ENCODE measurements around the gene SPEF1. TPM values are rescaled to one million over a fixed set of nuclear protein-coding genes. Genes with fewer than 3 reads are reported as not detected.

The SPEF1 gene
- total RNA-seq, 1 donor from 2014 or later: not detected

DNA sequence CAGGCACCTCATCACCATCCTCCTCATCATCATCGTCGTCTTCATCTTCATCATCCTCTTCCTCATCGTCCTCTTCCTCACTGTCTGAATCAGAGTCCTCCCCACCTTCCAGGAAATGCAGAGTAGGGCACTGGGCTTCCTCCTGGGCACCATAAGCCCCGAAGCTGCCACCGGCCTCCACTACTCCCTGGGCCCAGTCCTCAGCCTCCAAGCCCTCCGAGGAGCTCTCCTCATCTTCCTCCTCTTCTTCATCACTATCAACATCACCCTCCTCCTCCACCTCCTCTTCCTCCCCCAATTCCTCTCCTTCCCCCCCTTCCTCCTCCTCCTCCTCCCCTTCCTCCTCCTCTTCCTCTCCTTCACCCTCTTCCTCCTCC is 3.6 kb upstream of the SPEF1 start:
- H3K36me3 Mint-ChIP-seq (ENCODE audit: unreplicated experiment): peaks cover 2% of the 10 kb centered on the region
- TF ChIP-seq, protein P1, sequence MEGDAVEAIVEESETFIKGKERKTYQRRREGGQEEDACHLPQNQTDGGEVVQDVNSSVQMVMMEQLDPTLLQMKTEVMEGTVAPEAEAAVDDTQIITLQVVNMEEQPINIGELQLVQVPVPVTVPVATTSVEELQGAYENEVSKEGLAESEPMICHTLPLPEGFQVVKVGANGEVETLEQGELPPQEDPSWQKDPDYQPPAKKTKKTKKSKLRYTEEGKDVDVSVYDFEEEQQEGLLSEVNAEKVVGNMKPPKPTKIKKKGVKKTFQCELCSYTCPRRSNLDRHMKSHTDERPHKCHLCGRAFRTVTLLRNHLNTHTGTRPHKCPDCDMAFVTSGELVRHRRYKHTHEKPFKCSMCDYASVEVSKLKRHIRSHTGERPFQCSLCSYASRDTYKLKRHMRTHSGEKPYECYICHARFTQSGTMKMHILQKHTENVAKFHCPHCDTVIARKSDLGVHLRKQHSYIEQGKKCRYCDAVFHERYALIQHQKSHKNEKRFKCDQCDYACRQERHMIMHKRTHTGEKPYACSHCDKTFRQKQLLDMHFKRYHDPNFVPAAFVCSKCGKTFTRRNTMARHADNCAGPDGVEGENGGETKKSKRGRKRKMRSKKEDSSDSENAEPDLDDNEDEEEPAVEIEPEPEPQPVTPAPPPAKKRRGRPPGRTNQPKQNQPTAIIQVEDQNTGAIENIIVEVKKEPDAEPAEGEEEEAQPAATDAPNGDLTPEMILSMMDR (IDR thresholded peaks at IDR 0.05): no peak
- no peaks in the 10 kb centered on the region for H3K9me3 Mint-ChIP-seq (ENCODE audit: unreplicated experiment)
- DNase-seq (ENCODE audit: extremely low spot score, unreplicated experiment): no peak
- H3K4me3 Mint-ChIP-seq (ENCODE audit: unreplicated experiment): peak overlapping the region; percentile 57
- peaks cover 43% of the 10 kb centered on the region for H3K4me1 Mint-ChIP-seq (ENCODE audit: unreplicated experiment)
- H3K27ac Mint-ChIP-seq (ENCODE audit: unreplicated experiment): peak overlapping the region; percentile 38
- no peaks in the 10 kb centered on the region for H3K27me3 Mint-ChIP-seq (ENCODE audit: unreplicated experiment)

DNA sequence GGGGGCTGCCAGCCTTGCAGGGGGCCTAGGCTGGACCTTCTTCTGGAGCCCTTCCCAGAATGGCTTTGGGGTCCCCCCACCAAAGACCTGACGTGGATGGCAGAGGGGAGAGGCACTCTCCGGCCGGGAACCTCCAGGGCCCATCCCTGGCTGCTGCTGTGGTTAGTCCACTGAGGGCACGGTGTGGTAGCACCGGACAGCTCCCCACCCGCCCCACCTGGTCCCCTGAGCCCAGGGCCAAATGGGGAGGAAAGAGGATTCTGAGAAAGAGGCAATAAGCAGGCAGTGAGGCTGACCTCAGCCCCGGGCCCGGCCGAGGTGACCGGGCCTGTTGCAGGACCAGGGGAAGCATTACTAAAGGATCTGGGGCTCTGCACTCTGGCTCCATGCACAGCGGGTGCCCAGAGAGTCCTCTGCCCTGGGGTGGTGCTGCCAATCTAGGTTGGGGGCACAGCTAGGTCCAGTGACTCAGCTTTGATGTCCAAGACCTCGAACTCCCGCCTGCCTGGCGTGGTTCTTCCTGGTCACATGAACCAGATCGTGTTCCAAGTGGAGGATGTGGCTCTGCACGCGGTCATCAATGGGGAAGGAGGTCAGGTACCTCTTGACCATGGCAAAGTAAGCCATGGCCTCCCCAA is 3.1 kb upstream of the SPEF1 start:
- TF ChIP-seq, protein P1 (IDR thresholded peaks at IDR 0.05): no peak
- no peaks in the 10 kb centered on the region for H3K9me3 Mint-ChIP-seq (ENCODE audit: unreplicated experiment)
- peak overlapping the region; percentile 38 for H3K27ac Mint-ChIP-seq (ENCODE audit: unreplicated experiment)
- H3K36me3 Mint-ChIP-seq (ENCODE audit: unreplicated experiment): peaks cover 2% of the 10 kb centered on the region
- no peak for DNase-seq (ENCODE audit: extremely low spot score, unreplicated experiment)
- peak overlapping the region; percentile 57 for H3K4me3 Mint-ChIP-seq (ENCODE audit: unreplicated experiment)
- H3K4me1 Mint-ChIP-seq (ENCODE audit: unreplicated experiment): peaks cover 43% of the 10 kb centered on the region
- H3K27me3 Mint-ChIP-seq (ENCODE audit: unreplicated experiment): no peaks in the 10 kb centered on the region

DNA sequence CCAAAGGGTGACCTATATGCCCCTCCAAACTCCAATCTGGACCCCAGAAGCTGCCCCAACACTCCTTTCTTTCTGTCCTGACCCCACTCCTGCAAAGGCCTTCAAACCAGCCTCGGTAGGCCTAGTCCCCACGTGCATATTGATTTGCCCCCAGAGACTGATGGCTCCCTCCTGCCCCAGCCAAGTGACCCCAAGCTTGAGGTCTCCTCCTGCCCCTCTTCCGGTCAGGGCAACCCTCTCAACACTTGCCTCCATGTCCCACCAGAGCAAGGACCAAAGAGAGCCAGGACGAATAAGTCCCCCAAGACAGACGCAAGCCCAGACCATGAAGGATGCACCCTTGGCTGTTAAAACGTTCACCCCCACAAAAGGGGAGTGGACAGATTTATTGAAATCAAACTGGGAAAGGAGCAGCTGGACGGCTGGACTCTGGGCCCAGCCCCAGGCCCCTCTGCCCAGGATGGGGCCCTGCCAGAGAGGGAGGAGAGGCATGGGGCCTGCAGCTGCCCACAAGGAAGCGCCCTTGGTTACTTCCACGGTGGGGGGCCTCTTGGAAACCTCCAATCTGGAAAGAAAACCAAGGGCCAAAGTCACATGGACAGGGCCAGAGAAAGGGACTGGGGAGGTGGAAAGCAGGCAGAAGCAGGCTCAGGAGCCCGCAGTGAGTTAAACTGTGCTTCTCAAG is 2.4 kb upstream of the SPEF1 start:
- TF ChIP-seq, protein P1 (IDR thresholded peaks at IDR 0.05): no peak
- H3K36me3 Mint-ChIP-seq (ENCODE audit: unreplicated experiment): peaks cover 2% of the 10 kb centered on the region
- H3K4me1 Mint-ChIP-seq (ENCODE audit: unreplicated experiment): peaks cover 42% of the 10 kb centered on the region
- peak overlapping the region; percentile 9 for H3K27ac Mint-ChIP-seq (ENCODE audit: unreplicated experiment)
- no peak for DNase-seq (ENCODE audit: extremely low spot score, unreplicated experiment)
- H3K4me3 Mint-ChIP-seq (ENCODE audit: unreplicated experiment): peak overlapping the region; percentile 14
- H3K27me3 Mint-ChIP-seq (ENCODE audit: unreplicated experiment): no peaks in the 10 kb centered on the region
- no peaks in the 10 kb centered on the region for H3K9me3 Mint-ChIP-seq (ENCODE audit: unreplicated experiment)

DNA sequence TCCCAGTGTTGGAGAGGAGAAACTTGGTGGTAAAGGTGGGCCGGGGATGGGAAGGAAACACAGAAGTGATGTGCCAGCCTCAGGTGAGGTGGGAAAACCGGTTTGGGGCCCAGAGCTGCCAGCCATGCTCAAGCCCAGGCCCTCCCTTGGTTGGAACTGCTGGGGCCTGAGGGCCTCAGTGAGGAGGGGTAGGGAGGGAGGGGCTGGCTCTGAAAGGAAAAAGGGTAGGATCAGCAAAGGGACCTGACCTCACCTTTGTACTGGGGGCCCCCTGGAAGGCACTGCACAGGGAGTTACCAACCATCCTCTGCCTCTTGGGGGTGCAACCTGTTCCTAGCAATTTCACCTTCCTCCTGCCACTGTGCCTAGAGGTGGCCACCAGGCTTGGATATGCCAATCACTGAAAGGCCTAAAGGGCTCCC is 1.8 kb upstream of the SPEF1 start:
- TF ChIP-seq, protein P1 (IDR thresholded peaks at IDR 0.05): no peak
- Mint-ChIP-seq H3K4me1 (ENCODE audit: unreplicated experiment) (peaks cover 39% of the 10 kb centered on the region), H3K9me3 (ENCODE audit: unreplicated experiment) (no peaks in the 10 kb centered on the region), H3K27ac (ENCODE audit: unreplicated experiment) (peak overlapping the region; percentile 24), H3K27me3 (ENCODE audit: unreplicated experiment) (no peaks in the 10 kb centered on the region), H3K36me3 (ENCODE audit: unreplicated experiment) (peaks cover 2% of the 10 kb centered on the region), H3K4me3 (ENCODE audit: unreplicated experiment) (peak overlapping the region; percentile 14)
- DNase-seq (ENCODE audit: extremely low spot score, unreplicated experiment): no peak

DNA sequence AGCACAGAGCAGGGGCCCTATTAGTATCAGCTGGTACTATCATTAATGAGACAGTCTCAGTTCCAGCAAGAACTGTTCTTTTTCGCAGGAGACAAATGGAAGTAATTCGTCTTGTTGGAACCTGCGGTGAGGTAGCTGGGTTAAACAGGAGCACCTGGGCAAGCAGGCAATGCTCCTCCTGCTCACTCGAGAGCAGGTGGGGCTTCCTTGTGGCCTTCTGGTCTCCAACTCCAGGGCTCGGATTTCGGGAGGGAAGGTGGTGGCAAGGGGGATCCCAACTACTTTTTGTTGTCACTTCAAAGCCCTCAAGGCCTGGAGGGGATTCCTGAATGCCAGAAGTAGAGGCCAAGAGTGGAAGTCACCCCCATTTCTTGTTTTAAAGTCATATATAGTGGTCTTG is 1.3 kb upstream of the SPEF1 start:
- H3K4me3 Mint-ChIP-seq (ENCODE audit: unreplicated experiment): no peak overlapping the region
- no peaks in the 10 kb centered on the region for H3K9me3 Mint-ChIP-seq (ENCODE audit: unreplicated experiment)
- peaks cover 42% of the 10 kb centered on the region for H3K4me1 Mint-ChIP-seq (ENCODE audit: unreplicated experiment)
- H3K27me3 Mint-ChIP-seq (ENCODE audit: unreplicated experiment): no peaks in the 10 kb centered on the region
- H3K36me3 Mint-ChIP-seq (ENCODE audit: unreplicated experiment): peaks cover 2% of the 10 kb centered on the region
- peak overlapping the region; percentile 24 for H3K27ac Mint-ChIP-seq (ENCODE audit: unreplicated experiment)
- TF ChIP-seq, protein P1 (IDR thresholded peaks at IDR 0.05): no peak
- no peak for DNase-seq (ENCODE audit: extremely low spot score, unreplicated experiment)

Data from osteocyte (in vitro differentiated cells).